IMR-90 (cell line): ENCODE data around the gene DUSP2. TPM values are rescaled to one million over a fixed set of nuclear protein-coding genes. Genes with fewer than 3 reads are reported as not detected.

ENCODE experiments used
- ATAC-seq: fragments of 200-7000 bp; cut with Tn5 transposase; 2 replicates; pipeline ENCODE4 v1.9.1; 2020; ENCODE audit warnings: low read depth, mild to moderate bottlenecking, moderate library complexity
- BruUV-seq: library from RNA; stranded (reverse); fragments of 400-500 nt; replicated peaks from 2 replicates; lab custom pipeline; 2021; lab: Mats Ljungman, UMichigan
- CTCF ChIA-PET: fragments of 300-600 bp; formaldehyde crosslinking; extraction: SDS; loops from one replicate; lab custom pipeline; 2021; ENCODE audit warnings: antibody characterized with exemption; lab: Yijun Ruan, JAX
- POLR2A ChIA-PET: fragments of 300-600 bp; sonication (Branson Sonifier 250); formaldehyde crosslinking; loops from one replicate; lab custom pipeline; 2022; ENCODE audit warnings: antibody characterized with exemption; ENCODE audit not compliant: unreplicated experiment; lab: Charles Lee
- DNase-seq: peaks from one replicate; pipeline ENCODE4 v3.0.0; 2013
- H2AFZ ChIP-seq: replicated peaks from 2 replicates; pipeline ENCODE3; 2013; ENCODE audit warnings: low read length, mild to moderate bottlenecking; ENCODE audit not compliant: poor library complexity
- H2AK5ac ChIP-seq: 2 replicates; pipeline ENCODE4 v1.6.1; 2013; ENCODE audit warnings: low read depth, low read length, inconsistent platforms
- H2AK9ac ChIP-seq: replicated peaks from 2 replicates; pipeline ENCODE3; 2013; ENCODE audit warnings: mild to moderate bottlenecking, low read depth, low read length, moderate library complexity; ENCODE audit not compliant: poor library complexity
- H2BK120ac ChIP-seq: 2 replicates; pipeline ENCODE4 v1.6.1; 2013; ENCODE audit warnings: low read depth, low read length, inconsistent platforms
- H2BK15ac ChIP-seq: 3 replicates; pipeline ENCODE4 v1.6.1; 2013; ENCODE audit warnings: low read depth, low read length, inconsistent platforms
- H2BK20ac ChIP-seq: 2 replicates; pipeline ENCODE4 v1.6.1; 2013; ENCODE audit warnings: low read depth, mild to moderate bottlenecking, inconsistent platforms, low read length, moderate library complexity
- H2BK5ac ChIP-seq: 2 replicates; pipeline ENCODE4 v1.6.1; 2013; ENCODE audit warnings: mild to moderate bottlenecking, low read depth, low read length, inconsistent platforms; ENCODE audit not compliant: poor library complexity, severe bottlenecking
- H3K14ac ChIP-seq: replicated peaks from 2 replicates; pipeline ENCODE4 v1.6.1; 2013; ENCODE audit warnings: low read depth, low read length, inconsistent platforms
- H3K18ac ChIP-seq: 2 replicates; pipeline ENCODE4 v1.6.1; 2013; ENCODE audit warnings: low read depth, low read length, control low read depth
- H3K23ac ChIP-seq: 2 replicates; pipeline ENCODE4 v1.6.1; 2013; ENCODE audit warnings: low read depth, low read length, inconsistent platforms
- H3K27ac ChIP-seq: 2 replicates; pipeline ENCODE4 v1.5.1; 2013; ENCODE audit warnings: mild to moderate bottlenecking, control low read depth, low read length; ENCODE audit not compliant: insufficient read depth
- H3K27me3 ChIP-seq: 2 replicates; pipeline ENCODE4 v1.6.1; 2013; ENCODE audit warnings: low read length; ENCODE audit not compliant: control insufficient read depth, insufficient read depth
- H3K36me3 ChIP-seq: 2 replicates; pipeline ENCODE4 v1.6.1; 2013; ENCODE audit warnings: low read length, mixed read lengths; ENCODE audit not compliant: control insufficient read depth, insufficient read depth
- H3K4ac ChIP-seq: 2 replicates; pipeline ENCODE4 v1.6.1; 2013; ENCODE audit warnings: low read depth, low read length, inconsistent platforms
- H3K4me1 ChIP-seq: 2 replicates; pipeline ENCODE4 v1.6.1; 2013; ENCODE audit warnings: low read length, mixed read lengths; ENCODE audit not compliant: control insufficient read depth, insufficient read depth
- H3K4me2 ChIP-seq: 2 replicates; pipeline ENCODE4 v1.6.1; 2013; ENCODE audit warnings: low read depth, mild to moderate bottlenecking, control low read depth, low read length, moderate library complexity
- H3K4me3 ChIP-seq: 2 replicates; pipeline ENCODE4 v1.5.1; 2013; ENCODE audit warnings: low read depth, mild to moderate bottlenecking, control low read depth, low read length, moderate library complexity; ENCODE audit not compliant: insufficient read depth
- H3K56ac ChIP-seq: 2 replicates; pipeline ENCODE4 v1.6.1; 2013; ENCODE audit warnings: low read length, inconsistent platforms; ENCODE audit not compliant: insufficient read depth; ENCODE audit errors: extremely low read depth
- H3K79me1 ChIP-seq, 2 experiments: 2 replicates each; pipeline ENCODE4 v1.6.1; 2013; ENCODE audit warnings: low read length in 2 of 2, inconsistent platforms in 1 of 2, low read depth in 1 of 2
- H3K9ac ChIP-seq: 2 replicates; pipeline ENCODE4 v1.6.1; 2013; ENCODE audit warnings: low read depth, low read length, control low read depth
- H3K9me1 ChIP-seq: 2 replicates; pipeline ENCODE4 v1.6.1; 2013; ENCODE audit warnings: low read length, inconsistent platforms; ENCODE audit not compliant: insufficient read depth
- H3K9me3 ChIP-seq: 2 replicates; pipeline ENCODE4 v1.6.1; 2013; ENCODE audit warnings: low read length; ENCODE audit not compliant: control insufficient read depth, insufficient read depth
- H4K20me1 ChIP-seq: 2 replicates; pipeline ENCODE4 v1.6.1; 2013; ENCODE audit warnings: low read length, inconsistent platforms; ENCODE audit not compliant: insufficient read depth
- H4K5ac ChIP-seq: 2 replicates; pipeline ENCODE4 v1.6.1; 2013; ENCODE audit warnings: mild to moderate bottlenecking, low read depth, low read length, control low read depth
- H4K8ac ChIP-seq, 2 experiments: 2 replicates each; pipeline ENCODE4 v1.6.1; 2013; ENCODE audit warnings: low read depth in 2 of 2, low read length in 2 of 2, control low read depth in 1 of 2, inconsistent platforms in 1 of 2
- H4K91ac ChIP-seq: 2 replicates; pipeline ENCODE4 v1.6.1; 2013; ENCODE audit warnings: low read depth, low read length, inconsistent platforms; ENCODE audit not compliant: insufficient read depth
- BHLHE40 ChIP-seq: fragments of 150-350 bp; IDR thresholded peaks from 2 replicates; pipeline ENCODE4 v1.6.1; 2016; ENCODE audit warnings: mild to moderate bottlenecking, low read depth, low read length
- CEBPB ChIP-seq: IDR thresholded peaks from 2 replicates; pipeline ENCODE4 v1.6.1; 2012; ENCODE audit warnings: low read depth, low read length, improper control_type of control experiment
- CHD1 ChIP-seq: IDR thresholded peaks from 2 replicates; pipeline ENCODE4 v1.6.1; 2012; ENCODE audit warnings: low read depth, low read length, improper control_type of control experiment
- CTCF ChIP-seq: conservative IDR thresholded peaks from 2 replicates; pipeline ENCODE4 v1.5.1; 2012; ENCODE audit warnings: mild to moderate bottlenecking, low read depth, low read length, improper control_type of control experiment
- ELK1 ChIP-seq: fragments of 150-350 bp; IDR thresholded peaks from 2 replicates; pipeline ENCODE4 v1.6.1; 2016; ENCODE audit warnings: low read depth, mild to moderate bottlenecking, low read length, moderate library complexity, borderline replicate concordance
- FOS ChIP-seq: fragments of 150-350 bp; IDR thresholded peaks from 2 replicates; pipeline ENCODE4 v1.6.1; 2016; ENCODE audit warnings: low read depth, low read length
- MAFK ChIP-seq: IDR thresholded peaks from 2 replicates; pipeline ENCODE4 v1.6.1; 2012; ENCODE audit warnings: low read depth, low read length, improper control_type of control experiment
- MAZ ChIP-seq: IDR thresholded peaks from 2 replicates; pipeline ENCODE4 v1.6.1; 2012; ENCODE audit warnings: low read depth, mild to moderate bottlenecking, low read length, improper control_type of control experiment, moderate library complexity, borderline replicate concordance
- MXI1 ChIP-seq: IDR thresholded peaks from 2 replicates; pipeline ENCODE4 v1.6.1; 2012; ENCODE audit warnings: low read depth, mild to moderate bottlenecking, low read length, moderate library complexity, borderline replicate concordance
- NFE2L2 ChIP-seq: fragments of 150-350 bp; IDR thresholded peaks from 2 replicates; pipeline ENCODE4 v1.6.1; 2016; ENCODE audit warnings: low read depth, mild to moderate bottlenecking, low read length
- POLR2A ChIP-seq: IDR thresholded peaks from 2 replicates; pipeline ENCODE4 v1.6.1; 2012; ENCODE audit warnings: mild to moderate bottlenecking, low read depth, low read length
- RAD21 ChIP-seq: IDR thresholded peaks from 2 replicates; pipeline ENCODE4 v1.6.1; 2012; ENCODE audit warnings: low read length, improper control_type of control experiment
- RCOR1 ChIP-seq: IDR thresholded peaks from 2 replicates; pipeline ENCODE4 v1.6.1; 2012; ENCODE audit warnings: mild to moderate bottlenecking, low read length, improper control_type of control experiment; ENCODE audit not compliant: insufficient replicate concordance
- RFX5 ChIP-seq: IDR thresholded peaks from 2 replicates; pipeline ENCODE4 v1.8.0; 2012; ENCODE audit warnings: low read depth, mild to moderate bottlenecking, low read length, moderate library complexity
- SMC3 ChIP-seq: fragments of 150-350 bp; IDR thresholded peaks from 2 replicates; pipeline ENCODE4 v1.6.1; 2016; ENCODE audit warnings: low read depth, mild to moderate bottlenecking, antibody characterized with exemption, low read length, moderate library complexity
- USF2 ChIP-seq: fragments of 150-350 bp; IDR thresholded peaks from 2 replicates; pipeline ENCODE4 v1.6.1; 2017; ENCODE audit warnings: mild to moderate bottlenecking, antibody characterized with exemption, low read length, low read depth
- WGBS, 2 experiments: methylation state at CpG; one replicate each; pipeline versions ENCODE4 v1.1.5 to v1.1.7; 2013; ENCODE audit warnings: missing lambda C conversion rate in 2 of 2; ENCODE audit not compliant: insufficient read length in 1 of 2; ENCODE audit errors: extremely low coverage in 2 of 2; 5-methylcytosine and 5-hydroxymethylcytosine counted together
- dilution Hi-C: fragments of 300-500 bp; cut with HindIII; formaldehyde crosslinking; loops from one replicate; pipeline ENCODE4 v1.14.3; 2018; ENCODE audit warnings: low sequenced_read_pairs; ENCODE audit not compliant: unreplicated experiment
- in situ Hi-C: fragments of 300-500 bp; cut with MboI; formaldehyde crosslinking; loops from 3 replicates; pipeline ENCODE4 v1.14.3; 2019; ENCODE audit warnings: low sequenced_read_pairs, inconsistent platforms, mixed read lengths
- intact Hi-C: fragments of 100-400 bp; cut with micrococcal nuclease; formaldehyde crosslinking; loops from 2 replicates; pipeline ENCODE4 v1.10.0; 2022
- polyA plus RNA-seq, 3 experiments: library from polyadenylated mRNA; depleted of rRNA; stranded (reverse); fragments of >200 nt; gene quantifications; 2 replicates each; pipeline ENCODE4 v1.2.3, GENCODE V29; 2012; ENCODE audit warnings: low replicate concordance in 1 of 3
- total RNA-seq: library from RNA; depleted of rRNA; stranded (reverse); fragments of >200 nt; gene quantifications from 2 replicates; pipeline ENCODE4 v1.2.3, GENCODE V29; 2012

Gene DUSP2
- total and polyA plus RNA-seq, 2 of the 4 experiments (the other 2 are of a cell fraction) = 1.8 to 3.8 TPM

GRCh38 chr2:96169868-96170507 lies 24.7 kb upstream of the DUSP2 start:
- H3K18ac ChIP-seq = no peak overlapping the region
- no TSS peak for BruUV-seq
- ATAC-seq (no peak), DNase-seq (no peak)
- no peak overlapping the region for H2BK5ac ChIP-seq
- H2AK5ac ChIP-seq = no peak overlapping the region
- no peaks in the 10 kb centered on the region for H3K9me3 ChIP-seq
- H4K91ac ChIP-seq = no peak overlapping the region
- H2AFZ ChIP-seq = no peak overlapping the region
- intact Hi-C loops (no loop called here), in situ Hi-C loops (no loop called here), dilution Hi-C loops (no loop called here)
- H3K4me2 ChIP-seq = no peak overlapping the region
- POLR2A ChIA-PET = no interaction called here
- no peaks in the 10 kb centered on the region for H3K27me3 ChIP-seq
- no peak overlapping the region for H3K23ac ChIP-seq
- H4K20me1 ChIP-seq = no peaks in the 10 kb centered on the region
- H3K56ac ChIP-seq = no peak overlapping the region
- no peaks in the 10 kb centered on the region for H3K4me1 ChIP-seq
- no peaks in the 10 kb centered on the region for H3K36me3 ChIP-seq
- TF ChIP-seq NFE2L2 = no peak
- no peak for TF ChIP-seq USF2
- TF ChIP-seq SMC3 = no peak
- TF ChIP-seq RCOR1 = no peak
- TF ChIP-seq CHD1 = no peak
- TF ChIP-seq MAZ = no peak
- TF ChIP-seq POLR2A = no peak
- TF ChIP-seq RAD21 = no peak
- no peak for TF ChIP-seq CTCF
- no peak for TF ChIP-seq FOS
- TF ChIP-seq RFX5 = no peak
- no peak for TF ChIP-seq BHLHE40
- no peak for TF ChIP-seq MXI1
- no peak for TF ChIP-seq MAFK
- no peak for TF ChIP-seq ELK1
- no peak for TF ChIP-seq CEBPB
- H3K79me1 ChIP-seq = no peaks in the 10 kb centered on the region
- no peak overlapping the region for H2BK20ac ChIP-seq
- H3K14ac ChIP-seq = no peak overlapping the region
- no peak overlapping the region for H3K4me3 ChIP-seq
- CTCF ChIA-PET = no interaction called here
- H2BK15ac ChIP-seq = no peak overlapping the region
- H3K27ac ChIP-seq = no peak overlapping the region
- no peak overlapping the region for H2BK120ac ChIP-seq
- H4K8ac ChIP-seq = no peak overlapping the region
- H2AK9ac ChIP-seq = no peak overlapping the region
- no CpG with 5 or more reads among the region's 2 CpGs for WGBS, 2 experiments
- H4K5ac ChIP-seq = no peak overlapping the region
- H3K9me1 ChIP-seq = no peaks in the 10 kb centered on the region
- no peak overlapping the region for H3K9ac ChIP-seq
- no peak overlapping the region for H3K4ac ChIP-seq
